ENCODE measurements around the gene RNF217.

RNF217 gene

DNA sequence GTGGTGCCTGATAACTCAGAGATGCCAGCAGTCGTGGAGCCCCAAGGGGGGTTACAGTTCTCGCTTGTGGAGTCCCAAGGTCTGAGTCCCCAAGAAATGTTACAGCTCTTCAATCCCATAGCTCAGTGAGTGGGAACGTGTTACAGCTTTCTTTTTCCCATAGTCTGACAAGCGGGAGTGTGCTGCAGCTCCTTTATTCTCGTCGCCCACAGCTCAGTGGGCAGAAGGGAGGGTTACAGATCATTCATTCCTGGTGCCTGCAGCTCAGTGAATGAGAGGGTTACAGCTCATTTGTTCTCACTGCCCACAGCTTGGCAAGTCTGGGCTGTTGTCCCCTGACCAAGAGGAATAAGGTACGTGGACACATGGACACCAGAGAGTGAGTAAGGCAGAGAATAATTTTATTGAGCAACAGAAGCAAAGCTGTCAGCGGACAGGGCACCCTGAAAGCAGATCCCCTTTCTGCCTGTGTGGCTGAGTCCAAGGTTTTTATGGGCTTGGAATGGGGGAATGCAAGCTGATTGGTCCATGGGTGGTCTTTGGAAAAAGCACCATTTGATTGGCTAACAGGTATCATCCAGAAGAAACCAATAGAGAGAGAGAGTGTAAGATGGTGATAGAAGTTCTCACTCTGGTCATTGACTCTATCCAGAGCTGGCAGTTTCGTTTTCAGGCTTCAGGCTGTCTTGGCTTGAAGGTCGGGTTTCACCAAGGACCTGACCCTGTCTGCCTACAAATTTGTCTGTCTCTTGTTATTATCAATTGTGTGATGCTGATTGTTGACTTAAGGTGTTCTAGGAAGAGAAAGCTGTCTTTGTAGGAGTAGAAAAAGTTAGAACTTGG lies 16.4 kb downstream of the RNF217 start:
- no peak for DNase-seq (ENCODE audit: low read depth)
- H3K4me3 ChIP-seq (ENCODE audit: low read length): no peak overlapping the region
- peaks cover 18% of the 10 kb centered on the region for H3K4me1 ChIP-seq (ENCODE audit: control insufficient read depth, insufficient read depth, low read length)
- H3K27me3 ChIP-seq (replicated peaks; ENCODE audit: control insufficient read depth, insufficient read depth, low read length): no peaks in the 10 kb centered on the region
- H3K9ac ChIP-seq (ENCODE audit: low read length): no peak overlapping the region
- peaks cover 26% of the 10 kb centered on the region for H3K36me3 ChIP-seq (ENCODE audit: control insufficient read depth, insufficient read depth, low read length, severe bottlenecking)
- peaks cover 6% of the 10 kb centered on the region for H3K9me3 ChIP-seq (ENCODE audit: control insufficient read depth, low read length)

DNA sequence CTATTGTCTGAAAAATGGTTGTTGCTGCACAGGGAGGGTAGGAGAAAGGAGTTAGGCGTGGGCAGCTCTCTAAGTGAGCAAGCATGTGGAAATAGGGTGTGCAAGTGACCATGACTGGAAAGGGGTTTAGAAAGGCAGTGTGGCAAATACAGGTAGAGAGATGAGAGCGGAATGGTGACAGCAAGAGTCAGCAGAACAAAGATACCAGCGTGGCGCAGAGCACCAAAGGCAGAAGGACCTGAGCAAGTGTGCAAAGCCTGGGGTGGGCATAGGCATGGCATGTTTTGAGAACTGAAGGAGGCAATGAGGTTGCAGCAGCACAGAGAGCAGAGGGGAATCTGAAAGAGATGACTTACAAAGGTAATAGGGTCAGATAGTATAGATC lies 17.0 kb downstream of the RNF217 start:
- peaks cover 22% of the 10 kb centered on the region for H3K36me3 ChIP-seq (ENCODE audit: control insufficient read depth, insufficient read depth, low read length, severe bottlenecking)
- peaks cover 6% of the 10 kb centered on the region for H3K9me3 ChIP-seq (ENCODE audit: control insufficient read depth, low read length)
- DNase-seq (ENCODE audit: low read depth): no peak
- H3K27me3 ChIP-seq (replicated peaks; ENCODE audit: control insufficient read depth, insufficient read depth, low read length): no peaks in the 10 kb centered on the region
- H3K4me1 ChIP-seq (ENCODE audit: control insufficient read depth, insufficient read depth, low read length): peaks cover 18% of the 10 kb centered on the region
- no peak overlapping the region for H3K4me3 ChIP-seq (ENCODE audit: low read length)
- no peak overlapping the region for H3K9ac ChIP-seq (ENCODE audit: low read length)

DNA sequence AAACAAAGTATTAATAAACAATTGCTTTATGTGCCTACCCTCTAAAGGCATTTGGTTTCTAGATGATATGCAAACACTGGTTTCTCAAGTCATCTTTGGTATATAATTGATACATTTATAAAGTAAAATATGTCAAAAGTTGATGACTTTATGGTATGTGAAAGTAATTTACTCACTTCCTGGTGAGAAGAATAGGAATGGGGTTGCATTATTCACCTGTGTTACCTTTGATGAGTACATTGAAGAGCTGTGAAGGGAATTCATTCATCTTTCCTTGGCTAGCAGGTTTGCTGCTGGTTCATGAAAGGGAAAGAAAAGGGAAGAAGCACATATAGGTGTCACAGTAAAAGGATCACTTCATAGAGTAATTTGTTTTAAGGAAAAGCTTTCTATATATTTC lies 20.4 kb downstream of the RNF217 start:
- no peak overlapping the region for H3K9ac ChIP-seq (ENCODE audit: low read length)
- no peak for DNase-seq (ENCODE audit: low read depth)
- H3K9me3 ChIP-seq (ENCODE audit: control insufficient read depth, low read length): peaks cover 6% of the 10 kb centered on the region
- peaks cover 38% of the 10 kb centered on the region for H3K4me1 ChIP-seq (ENCODE audit: control insufficient read depth, insufficient read depth, low read length)
- H3K36me3 ChIP-seq (ENCODE audit: control insufficient read depth, insufficient read depth, low read length, severe bottlenecking): peaks cover 14% of the 10 kb centered on the region
- H3K27me3 ChIP-seq (replicated peaks; ENCODE audit: control insufficient read depth, insufficient read depth, low read length): no peaks in the 10 kb centered on the region
- H3K4me3 ChIP-seq (ENCODE audit: low read length): no peak overlapping the region

DNA sequence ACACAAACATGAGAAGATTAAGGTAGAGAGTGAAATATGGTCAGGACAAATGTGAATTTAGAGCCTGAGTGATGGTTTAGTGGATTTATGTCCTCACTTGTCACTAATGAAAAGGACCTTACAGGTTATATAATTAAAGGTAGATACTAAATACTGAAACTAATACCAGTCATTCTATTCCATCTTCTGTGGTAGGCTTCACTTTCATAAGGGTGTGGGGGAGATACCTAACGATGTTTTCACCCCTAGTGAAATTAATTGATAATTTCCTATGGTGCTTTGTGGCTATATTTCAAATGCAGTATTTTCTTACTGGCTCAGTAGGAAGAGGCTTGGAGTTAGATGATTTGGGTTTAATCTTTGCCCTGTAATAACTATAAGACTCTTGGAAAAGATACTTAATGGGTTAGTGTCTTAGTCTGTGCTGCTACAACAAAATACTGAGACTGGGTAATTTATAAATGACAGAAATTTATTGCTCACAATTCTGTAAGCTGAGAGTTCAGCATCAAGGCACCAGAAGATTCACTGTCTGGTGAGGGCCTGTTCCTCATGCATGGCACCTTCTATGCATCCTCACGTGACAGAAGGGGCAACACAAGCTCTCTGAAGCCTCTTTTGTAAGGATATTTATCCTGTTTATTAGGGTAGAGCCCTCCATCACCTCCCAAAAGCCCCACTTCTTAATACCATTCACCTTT lies 21.3 kb downstream of the RNF217 start:
- Histone ChIP-seq H3K27me3 (replicated peaks; ENCODE audit: control insufficient read depth, insufficient read depth, low read length) (no peaks in the 10 kb centered on the region), H3K4me1 (ENCODE audit: control insufficient read depth, insufficient read depth, low read length) (peaks cover 38% of the 10 kb centered on the region), H3K4me3 (ENCODE audit: low read length) (no peak overlapping the region), H3K9ac (ENCODE audit: low read length) (no peak overlapping the region), H3K36me3 (ENCODE audit: control insufficient read depth, insufficient read depth, low read length, severe bottlenecking) (peaks cover 9% of the 10 kb centered on the region), H3K9me3 (ENCODE audit: control insufficient read depth, low read length) (peaks cover 6% of the 10 kb centered on the region)
- DNase-seq (ENCODE audit: low read depth): no peak

DNA sequence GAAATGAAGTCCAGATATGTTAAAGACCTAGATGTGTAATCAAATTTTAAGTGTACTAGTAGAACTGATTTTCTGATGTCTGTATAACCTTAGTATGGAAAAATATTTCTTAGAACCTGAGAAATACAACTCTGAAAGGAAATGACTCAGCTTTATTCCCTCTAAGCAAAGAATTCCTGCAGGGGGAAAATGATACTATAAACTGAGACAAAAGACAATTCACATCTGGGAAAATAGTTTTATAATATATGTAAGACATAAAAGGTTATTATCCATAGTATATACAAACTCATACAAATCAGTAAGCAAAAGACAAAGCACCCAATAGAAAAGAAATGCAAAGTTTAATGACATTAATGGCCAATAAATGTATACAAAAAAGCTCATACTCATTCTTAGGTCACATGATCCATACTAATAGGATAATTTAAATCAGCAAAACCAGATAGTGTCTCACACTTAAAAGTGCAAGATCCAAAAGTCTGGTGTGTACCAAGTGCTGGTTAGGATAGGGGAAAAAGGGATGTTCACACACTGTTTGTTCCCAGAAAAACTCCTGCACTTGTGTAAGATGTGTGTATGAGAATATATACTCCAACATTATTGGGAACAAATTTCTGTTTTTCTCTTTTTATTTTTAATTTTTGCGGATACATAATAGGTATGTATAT lies 22.6 kb downstream of the RNF217 start:
- Histone ChIP-seq H3K36me3 (ENCODE audit: control insufficient read depth, insufficient read depth, low read length, severe bottlenecking) (peaks cover 3% of the 10 kb centered on the region), H3K9ac (ENCODE audit: low read length) (no peak overlapping the region), H3K27me3 (replicated peaks; ENCODE audit: control insufficient read depth, insufficient read depth, low read length) (no peaks in the 10 kb centered on the region), H3K4me3 (ENCODE audit: low read length) (no peak overlapping the region), H3K9me3 (ENCODE audit: control insufficient read depth, low read length) (no peaks in the 10 kb centered on the region), H3K4me1 (ENCODE audit: control insufficient read depth, insufficient read depth, low read length) (peaks cover 38% of the 10 kb centered on the region)
- DNase-seq (ENCODE audit: low read depth): peak; percentile 64

DNA sequence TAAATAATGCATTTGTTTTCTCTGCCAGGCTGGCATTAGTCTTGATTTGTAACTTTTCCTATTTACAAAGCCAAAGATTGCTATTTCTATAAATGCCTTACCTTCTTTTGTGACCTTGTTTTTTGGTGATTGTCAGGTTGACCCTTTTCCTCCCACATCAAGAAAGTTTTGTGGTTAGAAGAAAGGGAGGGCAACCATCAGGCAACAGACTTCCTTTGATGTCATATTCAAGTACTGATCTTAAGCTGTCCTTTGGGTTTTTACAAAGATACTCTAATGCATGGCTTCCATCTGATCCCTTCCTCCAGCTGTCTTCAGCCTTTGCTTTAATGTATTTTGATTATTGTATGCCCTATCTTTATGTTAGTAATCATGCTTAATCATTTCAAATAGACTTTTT lies 23.9 kb downstream of the RNF217 start:
- Histone ChIP-seq H3K36me3 (ENCODE audit: control insufficient read depth, insufficient read depth, low read length, severe bottlenecking) (peaks cover 3% of the 10 kb centered on the region), H3K27me3 (replicated peaks; ENCODE audit: control insufficient read depth, insufficient read depth, low read length) (no peaks in the 10 kb centered on the region), H3K9me3 (ENCODE audit: control insufficient read depth, low read length) (no peaks in the 10 kb centered on the region), H3K4me1 (ENCODE audit: control insufficient read depth, insufficient read depth, low read length) (peaks cover 38% of the 10 kb centered on the region), H3K9ac (ENCODE audit: low read length) (no peak overlapping the region), H3K4me3 (ENCODE audit: low read length) (no peak overlapping the region)
- DNase-seq (ENCODE audit: low read depth): no peak

DNA sequence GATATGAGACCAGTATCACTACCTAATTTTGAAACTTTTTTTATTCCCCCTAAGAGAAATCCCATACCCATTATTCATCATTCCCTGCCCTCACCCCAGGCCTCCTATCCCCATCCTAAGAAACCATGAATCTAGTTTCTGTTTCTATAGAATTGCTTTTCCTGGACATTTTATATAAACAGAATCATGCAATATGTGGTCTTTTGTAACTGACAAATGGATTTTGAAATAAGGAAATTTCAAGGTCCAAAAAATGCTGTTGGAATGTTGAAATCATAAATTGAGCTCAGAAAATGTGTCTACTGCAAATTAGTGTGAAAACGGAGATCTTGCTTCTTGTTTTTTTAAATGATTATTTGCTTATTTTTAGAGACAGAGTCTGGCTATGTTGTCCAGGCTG lies 25.1 kb downstream of the RNF217 start:
- Histone ChIP-seq H3K4me1 (ENCODE audit: control insufficient read depth, insufficient read depth, low read length) (peaks cover 38% of the 10 kb centered on the region), H3K36me3 (ENCODE audit: control insufficient read depth, insufficient read depth, low read length, severe bottlenecking) (peaks cover 3% of the 10 kb centered on the region), H3K9ac (ENCODE audit: low read length) (no peak overlapping the region), H3K4me3 (ENCODE audit: low read length) (peak overlapping the region; percentile 58), H3K9me3 (ENCODE audit: control insufficient read depth, low read length) (no peaks in the 10 kb centered on the region), H3K27me3 (replicated peaks; ENCODE audit: control insufficient read depth, insufficient read depth, low read length) (no peaks in the 10 kb centered on the region)
- DNase-seq (ENCODE audit: low read depth): peak; percentile 71

DNA sequence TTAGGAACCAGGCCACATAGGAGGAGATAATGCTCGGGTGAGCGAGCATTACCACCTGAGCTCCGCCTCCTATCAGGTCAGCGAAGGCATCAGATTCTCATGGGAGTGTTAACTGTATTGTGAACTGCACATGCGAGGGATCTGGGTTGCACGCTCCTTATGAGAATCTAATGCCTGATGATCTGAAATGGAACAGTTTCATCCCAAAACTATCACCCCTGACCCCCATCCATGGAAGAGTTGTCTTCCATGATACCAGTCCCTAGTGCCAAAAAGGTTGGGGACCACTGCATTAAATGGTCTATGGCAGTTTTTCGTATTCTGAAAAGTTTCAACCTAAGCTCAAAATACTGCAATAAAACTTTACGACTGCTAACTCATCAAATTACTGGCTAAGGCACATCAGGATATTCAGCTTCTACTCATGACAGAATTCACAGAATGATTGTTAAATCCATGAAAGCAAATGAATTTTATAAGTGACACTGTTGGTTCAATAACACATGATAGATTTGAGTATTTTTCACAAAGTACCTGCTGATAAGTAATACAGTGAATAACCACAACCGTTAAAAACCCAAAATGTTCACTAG lies 25.9 kb downstream of the RNF217 start:
- Histone ChIP-seq H3K27me3 (replicated peaks; ENCODE audit: control insufficient read depth, insufficient read depth, low read length) (no peaks in the 10 kb centered on the region), H3K4me1 (ENCODE audit: control insufficient read depth, insufficient read depth, low read length) (peaks cover 42% of the 10 kb centered on the region), H3K9ac (ENCODE audit: low read length) (no peak overlapping the region), H3K36me3 (ENCODE audit: control insufficient read depth, insufficient read depth, low read length, severe bottlenecking) (peaks cover 3% of the 10 kb centered on the region), H3K4me3 (ENCODE audit: low read length) (peak overlapping the region; percentile 58), H3K9me3 (ENCODE audit: control insufficient read depth, low read length) (no peaks in the 10 kb centered on the region)
- DNase-seq (ENCODE audit: low read depth): no peak

DNA sequence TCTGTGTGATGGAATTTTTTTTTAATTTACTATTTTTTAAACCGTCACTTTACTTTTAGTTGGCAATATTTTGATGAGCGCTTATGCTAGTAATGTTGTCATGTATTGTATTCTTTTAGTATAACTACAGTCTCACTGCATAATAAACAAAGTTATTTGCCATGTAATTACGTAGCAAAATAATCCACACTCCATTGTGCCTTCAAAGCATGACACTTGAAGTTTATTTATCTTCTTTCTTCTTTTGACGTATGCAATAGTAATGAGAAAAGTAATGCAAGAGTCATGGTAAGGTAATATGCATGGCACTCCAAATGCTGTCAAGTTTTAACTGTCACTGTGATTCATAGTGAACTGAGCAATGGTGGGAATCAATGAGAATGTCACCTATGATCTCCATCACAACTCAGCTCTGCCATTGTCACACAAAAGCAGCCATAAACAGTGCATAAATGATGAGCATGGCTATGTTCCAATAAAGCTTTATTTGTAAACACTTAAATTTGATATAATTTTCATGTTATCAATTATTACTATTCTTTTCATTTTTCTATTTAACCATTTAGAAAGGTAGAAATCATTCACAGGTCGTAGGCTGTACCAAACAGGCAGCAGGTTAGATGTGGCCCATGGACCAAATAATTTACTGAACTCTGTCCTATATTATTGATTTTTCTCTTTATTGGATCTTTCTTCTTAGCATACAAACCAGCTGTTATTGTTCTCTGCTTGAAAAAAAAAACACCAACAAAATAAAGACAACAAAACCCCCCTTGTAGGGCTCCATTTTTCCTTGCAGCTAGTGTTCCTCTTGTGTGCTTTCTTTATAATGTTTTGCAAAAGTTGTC lies 27.1 kb downstream of the RNF217 start:
- peaks cover 3% of the 10 kb centered on the region for H3K36me3 ChIP-seq (ENCODE audit: control insufficient read depth, insufficient read depth, low read length, severe bottlenecking)
- H3K9me3 ChIP-seq (ENCODE audit: control insufficient read depth, low read length): no peaks in the 10 kb centered on the region
- DNase-seq (ENCODE audit: low read depth): no peak
- H3K4me1 ChIP-seq (ENCODE audit: control insufficient read depth, insufficient read depth, low read length): peaks cover 48% of the 10 kb centered on the region
- no peak overlapping the region for H3K4me3 ChIP-seq (ENCODE audit: low read length)
- H3K27me3 ChIP-seq (replicated peaks; ENCODE audit: control insufficient read depth, insufficient read depth, low read length): no peaks in the 10 kb centered on the region
- no peak overlapping the region for H3K9ac ChIP-seq (ENCODE audit: low read length)

DNA sequence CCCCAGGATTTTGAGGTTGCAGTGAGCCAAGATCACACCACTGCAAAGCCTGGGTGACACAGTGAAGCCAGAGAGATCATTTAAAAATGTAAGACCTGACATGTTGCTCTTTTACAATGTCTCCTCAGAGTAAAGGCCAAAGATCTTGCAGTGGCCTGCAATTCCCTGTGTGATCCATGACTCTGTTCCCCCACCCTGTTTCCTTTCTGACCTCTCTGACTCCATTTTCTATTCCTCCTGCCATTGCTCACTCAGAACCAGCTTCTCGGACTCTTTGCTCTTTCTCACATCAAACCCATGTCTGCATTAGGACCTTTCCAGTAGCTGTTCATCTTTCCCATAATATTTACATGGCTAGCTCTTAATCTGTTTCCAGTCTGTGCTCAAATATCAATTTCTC lies 28.8 kb downstream of the RNF217 start:
- H3K9ac ChIP-seq (ENCODE audit: low read length): no peak overlapping the region
- H3K4me1 ChIP-seq (ENCODE audit: control insufficient read depth, insufficient read depth, low read length): peaks cover 39% of the 10 kb centered on the region
- no peaks in the 10 kb centered on the region for H3K9me3 ChIP-seq (ENCODE audit: control insufficient read depth, low read length)
- H3K27me3 ChIP-seq (replicated peaks; ENCODE audit: control insufficient read depth, insufficient read depth, low read length): no peaks in the 10 kb centered on the region
- H3K36me3 ChIP-seq (ENCODE audit: control insufficient read depth, insufficient read depth, low read length, severe bottlenecking): peaks cover 3% of the 10 kb centered on the region
- H3K4me3 ChIP-seq (ENCODE audit: low read length): no peak overlapping the region
- no peak for DNase-seq (ENCODE audit: low read depth)
